Liver (tissue), 9 donors: ENCODE results near the gene MTARC2. TPM values are rescaled to one million over a fixed set of nuclear protein-coding genes. Genes with fewer than 3 reads are reported as not detected.
A peak's percentile ranks its signal among the peaks of the same experiment; 100 is the strongest.

Source experiments
- DNase-seq: peaks from one replicate; pipeline ENCODE4 v3.0.0-alpha.2; 2017; ENCODE audit warnings: low spot score
- H3K27ac ChIP-seq, 2 donors: one replicate each; pipeline ENCODE4 v1.7.0; 2013; ENCODE audit warnings: inconsistent platforms in 2 of 2, low read length in 2 of 2, control low read depth in 1 of 2, low read depth in 1 of 2, mild to moderate bottlenecking in 1 of 2
- H3K27me3 ChIP-seq, 4 donors: one replicate each; pipeline versions ENCODE4 v1.6.1 to v1.7.0; 2013; ENCODE audit warnings: low read length in 3 of 4, inconsistent platforms in 1 of 4, mild to moderate bottlenecking in 1 of 4, moderate library complexity in 1 of 4; ENCODE audit not compliant: control insufficient read depth in 4 of 4, insufficient read depth in 4 of 4
- H3K36me3 ChIP-seq, 4 donors: one replicate each; pipeline versions ENCODE4 v1.6.1 to v1.7.0; 2013; ENCODE audit warnings: low read length in 3 of 4, mild to moderate bottlenecking in 3 of 4, low read depth in 1 of 4, moderate library complexity in 1 of 4; ENCODE audit not compliant: control insufficient read depth in 4 of 4, insufficient read depth in 3 of 4
- H3K4me1 ChIP-seq, 4 donors: one replicate each; pipeline versions ENCODE4 v1.6.1 to v1.7.0; 2013; ENCODE audit warnings: low read length in 3 of 4, mild to moderate bottlenecking in 3 of 4, moderate library complexity in 1 of 4; ENCODE audit not compliant: control insufficient read depth in 4 of 4, insufficient read depth in 4 of 4
- H3K4me3 ChIP-seq, 3 donors: one replicate each; pipeline versions ENCODE4 v1.6.1 to v1.7.0; 2013; ENCODE audit warnings: low read length in 3 of 3, control low read depth in 1 of 3, low read depth in 1 of 3, mild to moderate bottlenecking in 1 of 3
- H3K9ac ChIP-seq, 2 donors: one replicate each; pipeline ENCODE4 v1.7.0; 2013; ENCODE audit warnings: low read length in 2 of 2, mild to moderate bottlenecking in 2 of 2, moderate library complexity in 2 of 2, control low read depth in 1 of 2, low read depth in 1 of 2
- H3K9me3 ChIP-seq, 4 donors: one replicate each; pipeline versions ENCODE4 v1.6.1 to v1.7.0; 2013; ENCODE audit warnings: low read length in 3 of 4; ENCODE audit not compliant: control insufficient read depth in 4 of 4
- CTCF ChIP-seq: fragments of 150-350 bp; IDR thresholded peaks from 2 replicates; pipeline ENCODE4 v1.5.1; 2017; ENCODE audit warnings: improper control_type of control experiment, low read depth, low read length; ENCODE audit not compliant: missing input control
- FOXA1 ChIP-seq: IDR thresholded peaks from 2 replicates; pipeline ENCODE4 v1.6.1; 2016; ENCODE audit warnings: antibody characterized with exemption
- FOXA2 ChIP-seq: IDR thresholded peaks from 2 replicates; pipeline ENCODE4 v1.6.1; 2016; ENCODE audit warnings: antibody characterized with exemption
- HNF4A ChIP-seq, 2 donors: conservative IDR thresholded peaks; 2 replicates each; pipeline ENCODE4 v1.6.1; 2016; ENCODE audit warnings: antibody characterized with exemption in 2 of 2, mild to moderate bottlenecking in 2 of 2
- HNF4G ChIP-seq: IDR thresholded peaks from 2 replicates; pipeline ENCODE4 v1.6.1; 2016; ENCODE audit warnings: antibody characterized with exemption
- JUND ChIP-seq, 2 donors: IDR thresholded peaks; 2 replicates each; pipeline ENCODE4 v1.6.1; 2016; ENCODE audit warnings: antibody characterized with exemption in 2 of 2
- MAX ChIP-seq: IDR thresholded peaks from 2 replicates; pipeline ENCODE4 v1.6.1; 2016; ENCODE audit warnings: antibody characterized with exemption
- NR2F2 ChIP-seq: IDR thresholded peaks from 2 replicates; pipeline ENCODE4 v1.6.1; 2016; ENCODE audit warnings: antibody characterized with exemption
- RAD21 ChIP-seq, 2 donors: IDR thresholded peaks; 2 replicates each; pipeline ENCODE4 v1.6.1; 2016; ENCODE audit warnings: antibody characterized with exemption in 2 of 2, mild to moderate bottlenecking in 2 of 2
- REST ChIP-seq: IDR thresholded peaks from 2 replicates; pipeline ENCODE4 v1.6.1; 2016; ENCODE audit warnings: antibody characterized with exemption, mild to moderate bottlenecking
- RXRA ChIP-seq, 2 donors: IDR thresholded peaks; 2 replicates each; pipeline ENCODE4 v1.6.1; 2017 to 2018; ENCODE audit warnings: antibody characterized with exemption in 2 of 2, mild to moderate bottlenecking in 1 of 2
- TAF1 ChIP-seq: conservative IDR thresholded peaks from 2 replicates; pipeline ENCODE4 v1.6.1; 2016; ENCODE audit warnings: antibody characterized with exemption, mild to moderate bottlenecking
- YY1 ChIP-seq: IDR thresholded peaks from 2 replicates; pipeline ENCODE4 v1.6.1; 2016; ENCODE audit warnings: antibody characterized with exemption, mild to moderate bottlenecking
- WGBS: extraction: QIAGEN DNeasy Blood & Tissue Kit; methylation state at CpG from one replicate; pipeline ENCODE4 v1.1.7; 2013; 5-methylcytosine and 5-hydroxymethylcytosine counted together
- polyA plus RNA-seq, 2 donors: library from polyadenylated mRNA; stranded (reverse) in 1 of 2; unstranded in 1 of 2; fragments of 200-250 nt in 1 of 2; fragments of >200 nt in 1 of 2; fragmentation: Nextera tagmentation in 1 of 2; extraction: Ambion mirVana in 1 of 2; gene quantifications; one replicate each; pipeline versions ENCODE4 v1.2.1 to v1.2.3, GENCODE V29; 2013 to 2015
- total RNA-seq, 2 donors: library from RNA; depleted of rRNA; stranded (reverse); fragments of >200 nt; gene quantifications; one replicate each; pipeline ENCODE4 v1.2.3, GENCODE V29; 2014
- donor health status: healthy.
- donor health status: healthy.
- donor health status: healthy.
- donor health status: healthy.
- donor health status: healthy.

MTARC2 gene
- total and polyA plus RNA-seq, 4 donors: 24.9 to 96.1 (median 71.4) TPM

GRCh38 chr1:220806408-220806807 lies 58.3 kb downstream of the MTARC2 start:
- WGBS: 92% methylated on average over 4 of the region's 4 CpGs
- Histone ChIP-seq H3K27me3 (no peaks in the 10 kb centered on the region), H3K4me3 (no peak overlapping the region), H3K9ac (no peak overlapping the region), H3K27ac (no peak overlapping the region), H3K9me3 (no peaks in the 10 kb centered on the region), H3K4me1 (peaks cover 0 to 34% (median 17%) of the 10 kb centered on the region in 4 donors), H3K36me3 (peaks cover 0 to 13% (median 5%) of the 10 kb centered on the region in 4 donors)
- TF ChIP-seq RXRA (IDR thresholded peaks at IDR 0.05): no peak
- no peak for TF ChIP-seq REST
- no peak for TF ChIP-seq CTCF
- no peak for TF ChIP-seq JUND (IDR thresholded peaks at IDR 0.05)
- peak; percentile 32 for DNase-seq

GRCh38 chr1:220807726-220808125 lies 59.6 kb downstream of the MTARC2 start:
- H3K4me1 ChIP-seq: peaks cover 0 to 33% (median 15%) of the 10 kb centered on the region in 4 donors
- TF ChIP-seq HNF4A (conservative IDR thresholded peaks at IDR 0.05) (no peak), FOXA2 (no peak), HNF4G (no peak), MAX (no peak), YY1 (no peak), CTCF (no peak), NR2F2 (no peak), RAD21 (IDR thresholded peaks at IDR 0.05) (no peak), RXRA (IDR thresholded peaks at IDR 0.05) (no peak), TAF1 (no peak), FOXA1 (no peak)
- no peak overlapping the region for H3K27ac ChIP-seq
- H3K9me3 ChIP-seq: no peaks in the 10 kb centered on the region
- no peak overlapping the region for H3K4me3 ChIP-seq
- peak; percentile 16 for DNase-seq
- peaks cover 0 to 7% (median 4%) of the 10 kb centered on the region in 4 donors for H3K36me3 ChIP-seq
- 94% methylated on average over 6 of the region's 6 CpGs for WGBS
- no peak overlapping the region for H3K9ac ChIP-seq
- H3K27me3 ChIP-seq: no peaks in the 10 kb centered on the region
